ENCODE data around the gene IZUMO1. TPM values are rescaled to one million over a fixed set of nuclear protein-coding genes. Genes with fewer than 3 reads are reported as not detected.

The IZUMO1 gene
- total and polyA plus RNA-seq, 9 of the 15 experiments (the other 6 are each of a cell fraction or from before 2014, with no cell fraction given), result 0.14 to 2.1 (median 0.73) TPM

- TF ChIP-seq IRF9 (tag; IDR thresholded peaks at IDR 0.05) (no peak), ELK1 (CRISPR knock-in tag; IDR thresholded peaks at IDR 0.05) (no peak), NCOR1 (IDR thresholded peaks at IDR 0.05) (no peak), FOS (IDR thresholded peaks at IDR 0.05; ENCODE audit: extremely low read depth, insufficient read length) (no peak), KAT2B (IDR thresholded peaks at IDR 0.05; ENCODE audit: low read depth, low read length) (no peak), SREBF2 (CRISPR knock-in tag; IDR thresholded peaks at IDR 0.05) (no peak), PML (IDR thresholded peaks at IDR 0.05; ENCODE audit: low read length) (no peak), NR4A1 (CRISPR knock-in tag; IDR thresholded peaks at IDR 0.05) (no peak), NR4A1 (tag; IDR thresholded peaks at IDR 0.05) (peak; percentile 53; the same call in 1 of the 2 replicates), NRF1 (conservative IDR thresholded peaks at IDR 0.05 in 1 of 2, IDR thresholded peaks at IDR 0.05 in 1 of 2) (peak in 1 of 2 experiments; percentile 26; a peak in 1 of 4 replicates), ZNF586 (CRISPR knock-in tag; conservative IDR thresholded peaks at IDR 0.05) (no peak), ZNF133 (CRISPR knock-in tag; IDR thresholded peaks at IDR 0.05) (no peak), ARID3A (IDR thresholded peaks at IDR 0.05; ENCODE audit: borderline replicate concordance, low read depth, low read length) (no peak), ZNF277 (CRISPR knock-in tag; IDR thresholded peaks at IDR 0.05; ENCODE audit: borderline replicate concordance) (no peak), ZFP30 (CRISPR knock-in tag; IDR thresholded peaks at IDR 0.05; ENCODE audit: borderline replicate concordance) (no peak), ZNF384 (IDR thresholded peaks at IDR 0.05; ENCODE audit: low read depth, low read length) (no peak), TAF1 (IDR thresholded peaks at IDR 0.05; ENCODE audit: control insufficient read depth, extremely low read depth, insufficient read depth, low read length, severe bottlenecking) (no peak), KLF10 (CRISPR knock-in tag; IDR thresholded peaks at IDR 0.05) (no peak), ZNF280A (IDR thresholded peaks at IDR 0.05; ENCODE audit: low read depth, partially characterized antibody) (no peak), NONO (IDR thresholded peaks at IDR 0.05; ENCODE audit: low read depth in 2 of 2, low read length in 1 of 2) (no peak), EP300 (IDR thresholded peaks at IDR 0.05; ENCODE audit: low read length) (peak; percentile 41; the same call in 1 of the 2 replicates), RAD51 (IDR thresholded peaks at IDR 0.05; ENCODE audit: borderline replicate concordance, low read depth) (no peak), GATA2 (CRISPR knock-in tag; IDR thresholded peaks at IDR 0.05) (no peak)
These were observed 8.5 kb upstream of the IZUMO1 start, which contains the start of gene FGF21 (continued) for GRCh38 chr19:48755084-48755641.
